Activated CD8-positive, alpha-beta T cell treated with anti-CD3 and anti-CD28 coated beads, Interleukin-2, amount 10 ng/mL, durations not matched to agents 7 days and 5 days (primary cell): Measurements from ENCODE around the gene OTULINL. TPM values are rescaled to one million over a fixed set of nuclear protein-coding genes. Genes with fewer than 3 reads are reported as not detected.
A peak's percentile ranks its signal among the peaks of the same experiment; 100 is the strongest.

Experiments
- ATAC-seq: fragments of 150-1000 bp; cut with Tn5 transposase; one replicate; pipeline ENCODE4 v1.10.0; 2021; ENCODE audit warnings: moderate library complexity
- CTCF ChIA-PET: fragments of 350-600 bp; sonication (Branson Sonifier 250); formaldehyde crosslinking; loops from one replicate; lab custom pipeline; 2021; ENCODE audit warnings: antibody characterized with exemption; lab: Charles Lee
- POLR2A ChIA-PET: fragments of 350-600 bp; sonication (Branson Sonifier 250); formaldehyde crosslinking; loops from one replicate; lab custom pipeline; 2021; ENCODE audit warnings: antibody characterized with exemption; lab: Charles Lee
- DNase-seq: peaks from one replicate; pipeline ENCODE4 v3.0.0-alpha.2; 2020
- H3K27ac Mint-ChIP-seq: one replicate; pipeline ENCODE4 v1.8.0; 2021; ENCODE audit warnings: mild to moderate bottlenecking, mixed read lengths
- H3K27me3 Mint-ChIP-seq: one replicate; pipeline ENCODE4 v1.8.0; 2021; ENCODE audit warnings: low read depth, mixed read lengths
- H3K36me3 Mint-ChIP-seq: one replicate; pipeline ENCODE4 v1.8.0; 2021; ENCODE audit warnings: low read depth, mixed read lengths
- H3K4me1 Mint-ChIP-seq: one replicate; pipeline ENCODE4 v1.8.0; 2021; ENCODE audit warnings: low read depth, mixed read lengths
- H3K4me3 Mint-ChIP-seq: one replicate; pipeline ENCODE4 v1.8.0; 2021; ENCODE audit warnings: mild to moderate bottlenecking, mixed read lengths
- H3K9me3 Mint-ChIP-seq: one replicate; pipeline ENCODE4 v1.8.0; 2022; ENCODE audit warnings: mixed read lengths; ENCODE audit not compliant: insufficient read depth
- total RNA-seq, 2 experiments: library from RNA; stranded (reverse); gene quantifications; one replicate each; pipeline ENCODE4 v1.2.3, GENCODE V29; 2021

OTULINL gene
- total RNA-seq, 2 experiments from 2014 or later: 59.6 to 68.3 TPM

DNA sequence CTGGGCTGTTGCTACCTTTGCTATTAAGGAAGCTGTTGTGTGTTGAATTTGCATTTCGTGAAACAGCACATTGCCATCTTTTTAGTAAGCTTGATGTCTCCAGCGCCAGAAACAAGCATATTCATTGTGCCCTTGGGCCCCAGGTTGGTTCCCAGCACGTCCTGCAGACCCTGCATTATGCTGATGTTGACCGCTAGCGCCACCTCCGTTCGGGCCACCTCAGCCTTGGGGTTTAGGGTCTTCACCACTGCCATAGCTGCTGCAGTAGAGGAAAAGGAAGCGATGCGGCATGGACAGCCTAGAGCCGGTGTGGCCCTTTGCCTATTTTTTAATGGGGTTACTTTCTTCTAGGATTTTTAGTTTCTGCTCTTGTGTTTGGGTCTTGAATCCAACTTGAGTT is 59.2 kb downstream of the OTULINL start:
- ATAC-seq (no peak), DNase-seq (no peak)
- CTCF ChIA-PET: interaction anchor here (1.2 to 2.2 kb wide), 3 partner anchors 8 to 241 kb away, joined by 3 to 12 read pairs (median 6); no protein-coding TSS in a partner anchor
- peaks cover 40% of the 10 kb centered on the region for H3K27me3 Mint-ChIP-seq
- H3K4me3 Mint-ChIP-seq: no peak overlapping the region
- H3K9me3 Mint-ChIP-seq: no peaks in the 10 kb centered on the region
- H3K36me3 Mint-ChIP-seq: no peaks in the 10 kb centered on the region
- POLR2A ChIA-PET: no interaction called here
- no peak overlapping the region for H3K27ac Mint-ChIP-seq
- H3K4me1 Mint-ChIP-seq: no peaks in the 10 kb centered on the region

DNA sequence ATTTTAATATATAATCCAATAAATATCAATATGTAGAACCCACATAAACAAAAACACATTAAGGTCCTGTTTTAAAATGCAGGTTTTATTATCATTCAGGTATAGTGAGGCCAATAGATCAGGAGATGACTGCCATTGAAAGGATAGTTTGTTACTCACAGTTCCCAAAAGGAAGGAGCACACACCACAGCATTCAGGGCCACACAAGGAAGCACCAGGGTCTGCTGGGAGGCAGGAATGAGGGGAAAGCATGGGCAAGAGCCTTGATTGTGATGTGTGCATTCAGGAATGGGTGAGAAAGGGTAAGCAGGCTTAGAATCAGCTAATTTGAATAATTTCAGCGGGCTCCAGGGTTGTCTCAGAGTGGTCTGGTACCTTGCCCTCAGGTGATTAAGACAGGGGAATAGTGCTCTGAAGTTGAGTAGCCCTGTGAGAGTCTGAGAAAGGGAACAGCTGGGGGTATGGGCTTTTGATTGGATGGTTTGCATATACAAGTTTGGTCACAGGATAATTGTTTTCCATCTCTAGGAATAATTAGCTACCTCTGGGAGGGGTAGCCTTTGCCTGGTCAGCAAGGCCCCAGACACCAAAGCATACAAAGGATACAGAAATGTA is 63.1 kb downstream of the OTULINL start:
- Mint-ChIP-seq H3K27me3 (peaks cover 24% of the 10 kb centered on the region), H3K27ac (no peak overlapping the region), H3K4me3 (no peak overlapping the region), H3K36me3 (no peaks in the 10 kb centered on the region), H3K9me3 (no peaks in the 10 kb centered on the region), H3K4me1 (peaks cover 14% of the 10 kb centered on the region)
- no peak for DNase-seq
- ChIA-PET POLR2A (no interaction called here), CTCF (interaction anchor here (0.9 to 6.6 kb wide), 5 partner anchors 8 to 293 kb away, joined by 3 to 304 read pairs (median 5); no protein-coding TSS in a partner anchor)
- ATAC-seq: no peak

- H3K27me3 Mint-ChIP-seq: peaks cover 25% of the 10 kb centered on the region
- no peak for DNase-seq
- no peak overlapping the region for H3K27ac Mint-ChIP-seq
- H3K4me3 Mint-ChIP-seq: no peak overlapping the region
- H3K4me1 Mint-ChIP-seq: peaks cover 16% of the 10 kb centered on the region
- no peak for ATAC-seq
- H3K36me3 Mint-ChIP-seq: no peaks in the 10 kb centered on the region
- H3K9me3 Mint-ChIP-seq: no peaks in the 10 kb centered on the region
- ChIA-PET POLR2A (no interaction called here), CTCF (interaction anchor here (1.1 to 6.6 kb wide), 11 partner anchors 10 to 324 kb away, joined by 3 to 304 read pairs (median 21); partner anchors contain the start of gene OTULIN)
These were observed 68.5 kb downstream of the OTULINL start for GRCh38 chr5:14650052-14650451.

- no peak overlapping the region for H3K27ac Mint-ChIP-seq
- ChIA-PET CTCF (interaction anchor here (1.3 to 4.9 kb wide), 9 partner anchors 10 to 304 kb away, joined by 3 to 40 read pairs (median 6); no protein-coding TSS in a partner anchor), POLR2A (interaction anchor here (0.7 to 1.4 kb wide), 2 partner anchors 242 to 289 kb away, joined by 3 to 6 read pairs; no protein-coding TSS in a partner anchor)
- peak; percentile 53 for ATAC-seq
- DNase-seq: no peak
- H3K36me3 Mint-ChIP-seq: no peaks in the 10 kb centered on the region
- peaks cover 12% of the 10 kb centered on the region for H3K27me3 Mint-ChIP-seq
- no peak overlapping the region for H3K4me3 Mint-ChIP-seq
- H3K4me1 Mint-ChIP-seq: peaks cover 21% of the 10 kb centered on the region
- H3K9me3 Mint-ChIP-seq: no peaks in the 10 kb centered on the region
These were observed 73.7 kb downstream of the OTULINL start for GRCh38 chr5:14655146-14655741.

- H3K4me1 Mint-ChIP-seq: peaks cover 35% of the 10 kb centered on the region
- no peak overlapping the region for H3K27ac Mint-ChIP-seq
- CTCF ChIA-PET: interaction anchor here (1.1 to 9.0 kb wide), 5 partner anchors 8 to 303 kb away, joined by 3 to 66 read pairs (median 6); no protein-coding TSS in a partner anchor
- H3K36me3 Mint-ChIP-seq: peaks cover 2% of the 10 kb centered on the region
- DNase-seq (no peak), ATAC-seq (no peak)
- no peaks in the 10 kb centered on the region for H3K9me3 Mint-ChIP-seq
- POLR2A ChIA-PET: interaction anchor here (1.1 kb wide), 1 partner anchor 244 kb away, joined by 3 read pairs; no protein-coding TSS in a partner anchor
- peaks cover 3% of the 10 kb centered on the region for H3K27me3 Mint-ChIP-seq
- no peak overlapping the region for H3K4me3 Mint-ChIP-seq
These were observed 75.3 kb downstream of the OTULINL start for GRCh38 chr5:14656898-14657297.

DNA sequence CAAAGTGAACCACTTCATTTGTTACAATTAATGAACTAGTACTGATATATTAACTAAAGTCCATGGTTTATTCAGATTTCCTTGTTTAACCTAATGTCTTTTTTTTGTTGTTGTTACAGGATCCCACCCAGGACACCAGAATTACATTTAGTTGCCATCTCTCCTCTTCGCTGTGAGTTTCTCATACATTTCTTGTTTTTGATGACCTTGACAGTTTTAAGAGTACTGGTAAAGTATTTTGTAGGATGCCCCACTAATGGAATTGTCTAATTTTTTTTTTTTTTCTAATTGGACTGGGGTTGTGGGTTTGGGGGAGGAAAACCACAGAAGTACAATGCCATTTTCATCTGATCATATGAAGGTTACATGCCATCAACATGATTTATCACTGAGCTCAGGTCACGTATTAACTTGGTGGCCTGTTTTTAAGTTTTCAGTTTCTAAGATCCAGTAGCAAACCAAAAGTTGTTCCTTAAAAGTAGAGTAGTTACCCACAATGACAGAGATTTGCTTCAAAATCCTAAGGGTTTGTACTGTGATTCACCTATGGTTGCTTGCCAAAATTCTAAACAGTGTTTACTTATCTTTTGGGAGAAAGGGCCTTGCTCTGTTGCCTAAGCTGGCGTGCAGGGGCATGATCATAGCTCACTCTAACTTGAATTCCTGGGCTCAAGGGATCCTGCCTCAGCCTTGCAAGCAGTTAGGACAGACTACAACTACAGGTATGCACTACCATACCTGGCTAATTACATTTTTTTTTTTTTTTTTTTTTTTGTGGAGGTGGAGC is 78.4 kb downstream of the OTULINL start:
- no peaks in the 10 kb centered on the region for H3K9me3 Mint-ChIP-seq
- no peak for ATAC-seq
- POLR2A ChIA-PET: interaction anchor here (0.7 kb wide), 1 partner anchor 275 kb away, joined by 3 read pairs; no protein-coding TSS in a partner anchor

DNA sequence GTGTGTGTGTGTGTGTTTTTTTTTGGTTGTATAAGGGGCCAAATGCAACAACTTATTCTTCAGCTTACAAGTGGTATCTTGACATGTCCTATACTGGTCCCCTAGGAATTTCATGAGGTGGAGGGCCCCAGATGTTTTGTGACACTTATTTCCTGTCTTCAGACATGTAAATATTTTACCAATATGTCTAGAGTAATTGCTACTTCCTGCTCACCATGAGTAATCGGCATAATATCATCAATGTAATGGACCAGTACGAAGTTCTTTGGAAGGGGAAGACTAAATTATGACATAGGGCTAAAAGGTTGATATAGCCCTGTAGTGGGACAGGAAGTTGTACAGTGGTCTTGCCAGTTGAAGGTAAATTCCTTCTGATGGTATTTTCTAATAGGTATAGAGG is 79.2 kb downstream of the OTULINL start:
- H3K4me3 Mint-ChIP-seq: no peak overlapping the region
- ChIA-PET CTCF (interaction anchor here (1.2 to 9.0 kb wide), 3 partner anchors 12 to 330 kb away, joined by 3 to 66 read pairs (median 9); no protein-coding TSS in a partner anchor), POLR2A (no interaction called here)
- H3K27me3 Mint-ChIP-seq: no peaks in the 10 kb centered on the region
- peaks cover 18% of the 10 kb centered on the region for H3K36me3 Mint-ChIP-seq
- no peak overlapping the region for H3K27ac Mint-ChIP-seq
- ATAC-seq: no peak
- peaks cover 45% of the 10 kb centered on the region for H3K4me1 Mint-ChIP-seq
- H3K9me3 Mint-ChIP-seq: no peaks in the 10 kb centered on the region
- DNase-seq: no peak

More for the DNA sequence above, 78.4 kb downstream of the OTULINL start:
- no peaks in the 10 kb centered on the region for H3K27me3 Mint-ChIP-seq
- peaks cover 14% of the 10 kb centered on the region for H3K36me3 Mint-ChIP-seq
- no peak overlapping the region for H3K4me3 Mint-ChIP-seq
- H3K4me1 Mint-ChIP-seq: peaks cover 53% of the 10 kb centered on the region
- no peak overlapping the region for H3K27ac Mint-ChIP-seq
- DNase-seq: no peak
- CTCF ChIA-PET: interaction anchor here (1.0 to 9.0 kb wide), 4 partner anchors 11 to 330 kb away, joined by 3 to 66 read pairs (median 6); no protein-coding TSS in a partner anchor

Other genes with a start within 250 kb of the OTULINL start
- 10 to 100 TPM; 71.2 to 80.7 TPM for gene OTULIN, start 82.9 kb downstream of the OTULINL start, total RNA-seq